HepG2 (cell line): Measurements from ENCODE around the gene STK36. TPM values are rescaled to one million over a fixed set of nuclear protein-coding genes. Genes with fewer than 3 reads are reported as not detected.
"Not testable (repeated sequence)": the region's sequence is repeated elsewhere in the genome, so short reads cannot be mapped to it uniquely, and the experiment has no call there.

Experiments
- BCL6 ChIP-seq: IDR thresholded peaks from 2 replicates; pipeline ENCODE4 v1.6.1; 2016; ENCODE audit warnings: missing genetic modification reagents, missing compliant biosample characterization
- CEBPG ChIP-seq: IDR thresholded peaks from 2 replicates; pipeline ENCODE4 v1.6.1; 2016
- CTCF ChIP-seq: sonication (generic); formaldehyde crosslinking; IDR thresholded peaks from 2 replicates; pipeline ENCODE4 v1.5.0; 2020; ENCODE audit warnings: mild to moderate bottlenecking, missing genetic modification reagents, moderate library complexity
- GABPA ChIP-seq, 2 experiments: IDR thresholded peaks; 2 replicates each; pipeline ENCODE4 v1.6.1; 2011 to 2016; ENCODE audit warnings: low read depth in 2 of 2, low read length in 1 of 2, missing biosample characterization in 1 of 2, missing genetic modification characterization in 1 of 2
- IKZF5 ChIP-seq: IDR thresholded peaks from 2 replicates; pipeline ENCODE4 v1.6.1; 2018; ENCODE audit warnings: missing genetic modification reagents, mild to moderate bottlenecking, missing compliant biosample characterization
- IRF2 ChIP-seq: IDR thresholded peaks from 2 replicates; pipeline ENCODE4 v1.6.1; 2018; ENCODE audit warnings: missing genetic modification reagents, missing compliant biosample characterization
- PATZ1 ChIP-seq: sonication (generic); formaldehyde crosslinking; IDR thresholded peaks from 2 replicates; pipeline ENCODE4 v1.4.0; 2020; ENCODE audit warnings: missing genetic modification reagents
- PPARG ChIP-seq: conservative IDR thresholded peaks from 2 replicates; pipeline ENCODE4 v1.6.1; 2016; ENCODE audit warnings: missing biosample characterization, missing genetic modification reagents
- RAD21 ChIP-seq: fragments of 450-650 bp; formaldehyde crosslinking; IDR thresholded peaks from 2 replicates; pipeline ENCODE4 v1.5.0; 2020; ENCODE audit warnings: mild to moderate bottlenecking
- RFXAP ChIP-seq: sonication (generic); formaldehyde crosslinking; IDR thresholded peaks from 2 replicates; pipeline ENCODE4 v1.4.0; 2020; ENCODE audit warnings: missing genetic modification reagents, borderline replicate concordance
- RXRB ChIP-seq: IDR thresholded peaks from 2 replicates; pipeline ENCODE4 v1.6.1; 2016; ENCODE audit warnings: borderline replicate concordance, missing genetic modification reagents, missing compliant biosample characterization
- STAG1 ChIP-seq: sonication (generic); formaldehyde crosslinking; IDR thresholded peaks from 2 replicates; pipeline ENCODE4 v1.4.0; 2020; ENCODE audit warnings: missing genetic modification reagents
- TFDP2 ChIP-seq: sonication (generic); formaldehyde crosslinking; IDR thresholded peaks from 2 replicates; pipeline ENCODE4 v1.4.0; 2020; ENCODE audit warnings: missing genetic modification reagents
- TSC22D2 ChIP-seq: sonication (generic); formaldehyde crosslinking; IDR thresholded peaks from 2 replicates; pipeline ENCODE4 v1.5.1; 2020; ENCODE audit warnings: missing genetic modification reagents, mild to moderate bottlenecking, borderline replicate concordance
- XRCC5 ChIP-seq: fragments of 200-400 bp; formaldehyde crosslinking; optimal IDR thresholded peaks from 2 replicates; pipeline ENCODE3; 2017; ENCODE audit warnings: mild to moderate bottlenecking, low read length
- ZNF644 ChIP-seq: IDR thresholded peaks from 2 replicates; pipeline ENCODE4 v1.6.1; 2016; ENCODE audit warnings: low read depth
- ZNF800 ChIP-seq: sonication (generic); formaldehyde crosslinking; IDR thresholded peaks from 2 replicates; pipeline ENCODE4 v1.4.0; 2020; ENCODE audit warnings: missing genetic modification reagents
- polyA plus RNA-seq, 8 experiments: library from polyadenylated mRNA; depleted of rRNA in 3 of 8; stranded (reverse) in 7 of 8; unstranded in 1 of 8; fragments of >200 nt; fragmentation: Illumina TruSeq in 4 of 8; extraction: Trizol in 4 of 8; gene quantifications; 2 replicates each; pipeline versions ENCODE4 v1.2.1 to v1.2.3, GENCODE V29; 2011 to 2016; ENCODE audit warnings: low read depth in 4 of 8, missing spikeins in 1 of 8, mixed read lengths in 1 of 8; ENCODE audit not compliant: insufficient read depth in 1 of 8
- total RNA-seq, 5 experiments: library from RNA; depleted of rRNA; stranded (reverse); fragments of >200 nt; fragmentation: Illumina TruSeq; extraction: Trizol; gene quantifications; 2 replicates each; pipeline ENCODE4 v1.2.3, GENCODE V29; 2016; ENCODE audit warnings: low read depth in 1 of 5

STK36 gene
- total and polyA plus RNA-seq, 2 of the 13 experiments (the other 11 are each of a cell fraction or from before 2014, with no cell fraction given) = 45.9 to 83.5 TPM

- TF ChIP-seq BCL6 (0 out of 2 replicates have a peak, but pooled peaks have one; percentile 8), ZNF800 (0 out of 2 replicates have a peak, but pooled peaks have one; percentile 36), CTCF (CRISPR knock-in tag) (peak; percentile 87), ZNF644 (CRISPR knock-in tag) (0 out of 2 replicates have a peak, but pooled peaks have one; percentile 49), CEBPG (CRISPR knock-in tag) (peak; percentile 57; the same call in 1 of the 2 replicates), IRF2 (CRISPR knock-in tag) (peak; percentile 61; the same call in 1 of the 2 replicates), IKZF5 (0 out of 2 replicates have a peak, but pooled peaks have one; percentile 25), RFXAP (CRISPR knock-in tag) (0 out of 2 replicates have a peak, but pooled peaks have one; percentile 21), TSC22D2 (CRISPR knock-in tag) (0 out of 2 replicates have a peak, but pooled peaks have one; percentile 42), PATZ1 (peak; percentile 58), PPARG (0 out of 2 replicates have a peak, but pooled peaks have one; percentile 23), RAD21 (CRISPR knock-in tag) (peak; percentile 84), XRCC5 (peak; percentile 88), STAG1 (peak; percentile 90), RXRB (CRISPR knock-in tag) (peak; percentile 46; the same call in 1 of the 2 replicates), GABPA (CRISPR knock-in tag; IDR thresholded peaks at IDR 0.05; ENCODE audit: low read depth) (0 out of 2 replicates have a peak, but pooled peaks have one; percentile 43), TFDP2 (peak; percentile 42; the same call in 1 of the 2 replicates)
- TF ChIP-seq GABPA (IDR thresholded peaks at IDR 0.05; ENCODE audit: low read depth, low read length) = not testable (repeated sequence)
Observed at GRCh38 chr2:218687400-218688060, 15.6 kb downstream of the STK36 start (continued).
